ENCODE data around the gene SLC16A12.
"Not testable (repeated sequence)": the region's sequence is repeated elsewhere in the genome, so short reads cannot be mapped to it uniquely, and the experiment has no call there.

GRCh38 chr10:89407792-89408191, 127.6 kb downstream of the SLC16A12 start:
- TF ChIP-seq POLR2A, CTCF (IDR thresholded peaks at IDR 0.05): not testable (repeated sequence)
